H1 (cell line): ENCODE results near the gene SPAG8.

Experiments used
- CHD1 ChIP-seq: IDR thresholded peaks from 2 replicates; pipeline ENCODE4 v1.6.1; 2012; ENCODE audit warnings: low read depth, low read length, improper control_type of control experiment
- CHD2 ChIP-seq: IDR thresholded peaks from 2 replicates; pipeline ENCODE4 v1.6.1; 2012; ENCODE audit warnings: low read length, improper control_type of control experiment
- EP300 ChIP-seq, 2 experiments: IDR thresholded peaks; 1 replicate in 1 of 2; 2 replicates in 1 of 2; pipeline ENCODE4 v1.6.1; 2011 to 2012; ENCODE audit warnings: low read depth in 2 of 2, low read length in 2 of 2, mild to moderate bottlenecking in 2 of 2, borderline replicate concordance in 1 of 2, inconsistent platforms in 1 of 2, moderate library complexity in 1 of 2
- EZH2 ChIP-seq: fragments of 200-600 bp; sonication (generic); IDR thresholded peaks from 2 replicates; pipeline ENCODE4 v1.7.1; 2012; ENCODE audit warnings: low read depth, mild to moderate bottlenecking, moderate library complexity, low read length, inconsistent platforms; ENCODE audit not compliant: severe bottlenecking
- FOSL1 ChIP-seq: IDR thresholded peaks from 2 replicates; pipeline ENCODE4 v1.6.1; 2011; ENCODE audit warnings: mild to moderate bottlenecking, low read depth, low read length, moderate library complexity; ENCODE audit not compliant: insufficient read depth
- HDAC6 ChIP-seq: IDR thresholded peaks from one replicate; pipeline ENCODE4 v1.7.1; 2012; ENCODE audit warnings: low read depth, mild to moderate bottlenecking, inconsistent platforms, low read length, moderate library complexity
- POLR2A ChIP-seq, 2 experiments: IDR thresholded peaks; 1 replicate in 1 of 2; 2 replicates in 1 of 2; pipeline ENCODE4 v1.6.1; 2011; ENCODE audit warnings: low read depth in 2 of 2, low read length in 2 of 2, mild to moderate bottlenecking in 2 of 2; ENCODE audit errors: control extremely low read depth in 1 of 2
- SIN3A ChIP-seq, 2 experiments: IDR thresholded peaks in 1 of 2; conservative IDR thresholded peaks in 1 of 2; 2 replicates each; pipeline ENCODE4 v1.6.1; 2011 to 2012; ENCODE audit warnings: low read length in 2 of 2, improper control_type of control experiment in 1 of 2, low read depth in 1 of 2, mild to moderate bottlenecking in 1 of 2
- TAF1 ChIP-seq: IDR thresholded peaks from 2 replicates; pipeline ENCODE4 v1.6.1; 2011; ENCODE audit warnings: mild to moderate bottlenecking, low read depth, low read length
- TCF12 ChIP-seq: IDR thresholded peaks from 2 replicates; pipeline ENCODE4 v1.6.1; 2011; ENCODE audit warnings: low read depth, mild to moderate bottlenecking, low read length
- TF ChIP-seq, protein P1 (sequence below), 3 experiments: IDR thresholded peaks; 1 replicate in 2 of 3; 2 replicates in 1 of 3; pipeline versions ENCODE4 v1.5.1 to v1.6.1; 2011; ENCODE audit warnings: low read length in 3 of 3, mild to moderate bottlenecking in 3 of 3, inconsistent platforms in 2 of 3, low read depth in 1 of 3, moderate library complexity in 1 of 3; ENCODE audit not compliant: insufficient read depth in 1 of 3; ENCODE audit errors: control extremely low read depth in 1 of 3

DNA sequence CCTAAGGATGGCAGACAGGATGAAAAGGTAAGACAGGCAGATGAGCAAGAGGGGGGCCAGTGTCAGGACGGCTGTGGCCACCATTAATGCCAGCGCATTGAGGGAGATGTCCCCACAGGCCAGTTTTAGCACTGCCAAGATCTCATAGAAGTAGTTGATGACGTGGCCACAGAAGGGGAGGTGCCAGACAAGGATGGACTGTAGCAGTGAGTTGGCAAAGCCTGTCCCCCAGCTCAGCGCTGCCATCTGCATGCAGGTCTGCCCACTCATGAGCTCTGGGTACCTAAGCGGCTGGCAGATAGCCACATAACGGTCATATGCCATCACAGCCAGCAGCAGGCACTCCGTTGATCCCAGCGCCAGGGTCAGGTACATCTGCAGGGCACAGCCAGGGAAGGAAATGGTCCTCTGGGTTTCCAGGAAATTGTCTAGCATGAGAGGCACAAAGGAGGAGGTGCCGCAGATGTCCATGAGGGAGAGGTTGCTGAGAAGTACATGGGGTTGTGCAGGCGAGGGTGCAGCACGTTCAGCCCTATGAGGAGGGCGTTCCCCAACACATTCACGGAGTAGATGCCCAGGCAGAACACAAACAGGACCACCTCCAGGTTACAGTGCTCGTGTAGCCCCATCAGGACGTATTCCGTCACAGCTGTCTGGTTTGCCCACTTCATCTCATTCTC is 47.4 kb upstream of the SPAG8 start:
- TF ChIP-seq, protein P1, sequence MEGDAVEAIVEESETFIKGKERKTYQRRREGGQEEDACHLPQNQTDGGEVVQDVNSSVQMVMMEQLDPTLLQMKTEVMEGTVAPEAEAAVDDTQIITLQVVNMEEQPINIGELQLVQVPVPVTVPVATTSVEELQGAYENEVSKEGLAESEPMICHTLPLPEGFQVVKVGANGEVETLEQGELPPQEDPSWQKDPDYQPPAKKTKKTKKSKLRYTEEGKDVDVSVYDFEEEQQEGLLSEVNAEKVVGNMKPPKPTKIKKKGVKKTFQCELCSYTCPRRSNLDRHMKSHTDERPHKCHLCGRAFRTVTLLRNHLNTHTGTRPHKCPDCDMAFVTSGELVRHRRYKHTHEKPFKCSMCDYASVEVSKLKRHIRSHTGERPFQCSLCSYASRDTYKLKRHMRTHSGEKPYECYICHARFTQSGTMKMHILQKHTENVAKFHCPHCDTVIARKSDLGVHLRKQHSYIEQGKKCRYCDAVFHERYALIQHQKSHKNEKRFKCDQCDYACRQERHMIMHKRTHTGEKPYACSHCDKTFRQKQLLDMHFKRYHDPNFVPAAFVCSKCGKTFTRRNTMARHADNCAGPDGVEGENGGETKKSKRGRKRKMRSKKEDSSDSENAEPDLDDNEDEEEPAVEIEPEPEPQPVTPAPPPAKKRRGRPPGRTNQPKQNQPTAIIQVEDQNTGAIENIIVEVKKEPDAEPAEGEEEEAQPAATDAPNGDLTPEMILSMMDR (IDR thresholded peaks at IDR 0.05; ENCODE audit: control extremely low read depth in 1 of 3, insufficient read depth in 1 of 3, low read depth in 1 of 3, low read length in 3 of 3): peak in 2 of 3 experiments; percentile 4; a peak in 2 of 4 replicates
- TF ChIP-seq CHD1: no peak
- TF ChIP-seq POLR2A (IDR thresholded peaks at IDR 0.05; ENCODE audit: control extremely low read depth in 1 of 2, low read depth in 2 of 2, low read length in 2 of 2): no peak
- TF ChIP-seq SIN3A (conservative IDR thresholded peaks at IDR 0.05 in 1 of 2, IDR thresholded peaks at IDR 0.05 in 1 of 2; ENCODE audit: low read depth in 1 of 2, low read length in 2 of 2): no peak
- TF ChIP-seq HDAC6: no peak
- no peak for TF ChIP-seq EP300 (IDR thresholded peaks at IDR 0.05; ENCODE audit: borderline replicate concordance in 1 of 2, low read depth in 2 of 2, low read length in 2 of 2)
- no peak for TF ChIP-seq EZH2
- no peak for TF ChIP-seq CHD2
- no peak for TF ChIP-seq FOSL1
- TF ChIP-seq TCF12: no peak
- no peak for TF ChIP-seq TAF1
